GM21526 (cell line): ENCODE results near the gene KHDC4.

Experiments used
- ATAC-seq: cut with Tn5 transposase; IDR thresholded peaks from one replicate; pipeline ENCODE4 v1.9.1; 2021; ENCODE audit warnings: moderate library complexity; ENCODE audit not compliant: unreplicated experiment, low FRiP score

The KHDC4 gene

DNA sequence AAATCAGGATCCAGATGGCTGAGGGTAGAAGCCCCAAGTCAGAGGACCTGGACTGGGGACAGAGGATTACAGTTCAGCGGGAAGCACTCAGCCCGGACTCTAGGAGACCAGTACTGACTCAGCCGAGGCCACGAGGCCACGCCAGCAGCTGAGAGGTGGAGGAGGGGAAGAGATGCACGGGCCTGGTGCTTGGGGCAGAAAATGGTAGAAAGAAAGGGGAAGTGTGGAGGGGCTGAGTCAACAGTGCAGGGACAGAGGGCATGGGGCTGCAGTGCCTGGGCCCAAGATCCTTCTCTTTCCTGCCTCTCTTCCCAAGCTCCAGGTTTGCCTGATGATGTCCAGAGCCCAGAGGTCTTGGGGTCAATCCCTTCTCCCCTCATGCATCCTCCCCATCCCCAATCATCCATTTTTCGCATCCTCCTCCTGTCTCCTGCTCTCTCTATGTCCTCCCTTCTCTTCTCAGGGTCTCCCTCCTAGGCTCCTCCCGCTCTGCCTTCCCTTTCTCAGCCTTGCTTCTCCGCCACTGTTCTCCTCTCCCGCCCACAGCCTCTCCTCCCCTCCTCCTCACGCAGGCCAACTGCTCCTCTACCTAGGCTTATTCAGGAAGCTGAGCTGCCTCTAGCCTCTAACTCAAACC lies 36.4 kb upstream of the KHDC4 start:
- ATAC-seq = peak; percentile 43

- ATAC-seq = no peak
These were observed 35.2 kb upstream of the KHDC4 start for GRCh38 chr1:155969377-155969791.

GRCh38 chr1:155968670-155969069 lies 34.5 kb upstream of the KHDC4 start:
- no peak for ATAC-seq

DNA sequence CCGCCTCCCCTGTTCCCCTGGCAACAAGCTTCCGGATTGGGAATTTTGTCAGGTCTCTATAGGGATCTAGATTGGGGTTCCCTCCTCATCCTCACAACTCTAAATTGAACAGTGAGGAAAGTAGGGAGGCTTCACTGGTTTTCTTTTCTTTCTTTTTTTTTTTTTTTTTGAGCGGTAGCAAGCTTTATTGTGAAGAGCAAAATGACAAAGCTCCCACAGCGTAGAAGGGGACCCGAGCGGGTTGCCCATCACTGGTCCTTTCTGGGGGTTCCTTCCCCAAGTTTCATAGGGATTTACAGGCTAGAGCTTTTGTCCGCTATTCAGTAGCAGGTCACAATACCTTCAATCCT lies 33.8 kb upstream of the KHDC4 start:
- no peak for ATAC-seq

- ATAC-seq = no peak
These were observed 33.3 kb upstream of the KHDC4 start for GRCh38 chr1:155967341-155968050.

DNA sequence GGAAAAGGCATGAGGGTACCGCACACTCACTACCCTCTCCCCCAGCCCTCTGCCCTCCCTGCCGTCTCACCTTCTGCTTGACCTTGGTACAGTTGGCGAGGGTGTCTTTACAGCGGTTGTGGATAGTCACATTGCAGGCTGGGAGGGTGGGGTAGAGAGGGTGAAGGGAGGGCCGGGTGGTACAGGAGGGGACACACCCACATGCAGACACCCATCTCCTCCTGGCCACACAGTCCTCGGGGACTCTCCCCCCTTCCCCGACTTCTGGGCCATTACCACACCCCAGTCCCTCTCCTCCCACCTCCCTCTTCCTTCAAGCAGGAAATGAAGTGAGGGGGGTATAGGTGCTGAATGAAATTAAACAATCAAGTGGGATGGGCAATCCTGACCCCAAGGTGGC lies 32.5 kb upstream of the KHDC4 start:
- no peak for ATAC-seq

DNA sequence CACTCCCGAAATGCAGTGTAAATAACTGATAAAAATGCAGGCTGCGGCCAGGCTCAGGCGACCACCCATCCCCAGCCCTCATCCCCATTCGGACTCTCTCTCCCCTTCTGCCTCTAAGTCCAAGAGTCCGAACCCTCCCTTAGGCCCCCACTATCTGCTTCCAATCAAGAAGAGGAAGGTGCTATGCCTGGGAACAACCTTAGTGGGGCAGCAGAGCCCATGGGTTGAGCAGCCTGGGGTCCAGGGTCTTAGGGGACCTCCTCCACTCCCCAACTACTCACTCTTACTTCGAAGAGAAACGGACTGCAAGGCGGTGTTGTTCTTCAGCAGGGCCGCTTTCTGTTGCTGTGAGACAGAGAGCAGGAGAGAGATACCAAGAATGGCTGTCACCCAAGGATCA lies 31.9 kb upstream of the KHDC4 start:
- no peak for ATAC-seq

GRCh38 chr1:155964193-155964592 lies 30.0 kb upstream of the KHDC4 start:
- no peak for ATAC-seq

DNA sequence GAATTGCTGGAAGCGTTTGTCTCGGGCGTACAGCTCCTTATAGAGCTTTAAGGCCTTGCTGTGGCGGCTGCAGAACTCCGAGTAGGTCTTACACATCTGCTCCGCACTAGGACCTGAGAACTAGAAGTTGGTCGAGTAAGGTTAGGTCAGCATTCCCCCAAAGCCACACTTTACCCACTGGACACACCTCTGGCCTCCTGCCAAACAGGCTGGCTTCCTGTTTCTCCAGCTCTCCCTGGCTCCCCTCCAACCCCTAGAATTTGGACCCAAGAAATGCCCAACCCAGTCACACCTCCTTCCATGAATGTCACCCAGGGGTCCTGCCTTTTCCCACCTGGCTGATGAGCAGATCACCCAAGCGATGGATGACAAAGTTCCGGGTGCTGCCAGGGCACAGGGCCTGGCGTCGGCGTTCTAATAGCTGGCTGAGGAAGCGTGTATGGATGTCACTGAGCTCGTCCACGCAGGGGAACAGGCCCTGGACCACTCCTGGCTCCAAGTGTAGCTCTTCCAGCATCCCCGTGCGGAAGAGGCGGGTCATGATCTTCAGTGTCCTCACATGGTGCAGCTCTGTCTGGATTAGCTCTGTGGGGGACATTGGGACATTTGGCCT lies 28.5 kb upstream of the KHDC4 start:
- no peak for ATAC-seq

DNA sequence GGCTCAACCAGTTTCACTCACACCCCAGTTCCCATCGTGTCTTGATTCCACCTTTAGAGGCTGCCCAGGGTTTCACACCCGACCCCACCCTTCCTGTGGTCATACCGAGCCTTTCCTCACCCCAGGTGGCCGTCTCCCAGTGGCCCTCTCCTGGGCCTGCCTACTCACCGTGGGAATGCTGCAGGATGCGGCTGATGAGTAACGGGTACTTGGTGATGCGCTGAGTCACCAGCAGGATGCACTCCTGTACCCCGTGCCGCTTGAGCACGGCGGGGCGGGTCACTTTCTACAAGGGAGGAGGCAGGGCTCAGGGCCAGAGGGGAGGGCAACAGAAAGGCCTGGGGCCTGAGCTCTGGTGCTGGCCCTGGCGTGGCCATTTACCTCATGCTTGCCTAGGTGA lies 27.7 kb upstream of the KHDC4 start:
- ATAC-seq = no peak

DNA sequence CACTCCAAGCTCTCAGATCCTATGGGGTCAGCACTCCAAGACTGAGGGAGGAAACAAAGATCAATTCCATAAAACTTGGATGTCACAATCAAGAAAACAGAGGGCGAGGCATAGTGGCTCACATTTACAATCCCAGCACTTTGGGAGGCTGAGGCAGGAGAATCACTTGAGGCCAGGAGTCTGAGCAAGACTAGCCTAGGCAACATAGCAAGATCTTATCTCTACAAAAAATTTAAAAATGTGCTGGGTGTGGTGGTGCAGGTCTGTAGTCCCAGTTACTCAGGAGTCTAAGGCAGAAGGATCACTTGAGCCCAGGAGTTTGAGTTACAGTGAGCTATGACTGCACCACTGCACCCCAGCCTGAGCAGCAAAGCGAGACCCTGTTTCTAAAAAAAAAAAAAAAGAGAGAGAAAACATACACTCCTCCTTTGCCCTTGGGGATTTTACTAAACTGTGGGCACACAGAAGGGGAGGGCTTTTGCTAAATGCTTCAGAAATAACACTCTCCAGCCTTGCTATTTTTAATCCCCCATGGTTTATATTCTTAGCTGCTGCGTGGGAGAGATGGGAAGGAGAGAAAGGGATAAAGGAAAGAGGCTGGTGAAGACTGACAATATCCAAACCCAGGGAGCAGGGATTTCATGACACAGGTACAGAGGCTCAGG lies 26.0 kb upstream of the KHDC4 start:
- no peak for ATAC-seq

- ATAC-seq = no peak
These were observed 23.2 kb upstream of the KHDC4 start for GRCh38 chr1:155957411-155957915.

GRCh38 chr1:155954645-155955044 lies 20.4 kb upstream of the KHDC4 start:
- no peak for ATAC-seq

DNA sequence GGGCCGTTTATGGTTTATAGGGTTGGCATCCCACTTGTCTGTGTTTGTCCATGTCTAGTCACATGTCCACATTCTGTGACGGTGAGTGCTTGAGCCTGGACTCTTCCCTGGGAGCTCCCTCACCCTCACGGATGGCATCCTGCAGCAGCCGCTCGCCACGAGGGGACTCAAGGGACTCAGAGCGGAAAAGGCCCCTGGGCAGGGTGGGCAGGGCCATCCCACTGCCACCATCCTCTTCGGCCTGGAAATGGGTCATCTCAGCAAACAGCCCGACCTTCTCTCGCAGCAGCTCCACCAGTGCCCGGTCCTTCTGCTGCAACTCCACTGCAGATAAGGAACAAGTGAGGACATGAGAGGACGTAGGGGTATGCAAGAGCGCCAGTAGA lies 18.3 kb upstream of the KHDC4 start:
- no peak for ATAC-seq

- ATAC-seq = no peak
These were observed 17.7 kb upstream of the KHDC4 start for GRCh38 chr1:155951753-155952504.

DNA sequence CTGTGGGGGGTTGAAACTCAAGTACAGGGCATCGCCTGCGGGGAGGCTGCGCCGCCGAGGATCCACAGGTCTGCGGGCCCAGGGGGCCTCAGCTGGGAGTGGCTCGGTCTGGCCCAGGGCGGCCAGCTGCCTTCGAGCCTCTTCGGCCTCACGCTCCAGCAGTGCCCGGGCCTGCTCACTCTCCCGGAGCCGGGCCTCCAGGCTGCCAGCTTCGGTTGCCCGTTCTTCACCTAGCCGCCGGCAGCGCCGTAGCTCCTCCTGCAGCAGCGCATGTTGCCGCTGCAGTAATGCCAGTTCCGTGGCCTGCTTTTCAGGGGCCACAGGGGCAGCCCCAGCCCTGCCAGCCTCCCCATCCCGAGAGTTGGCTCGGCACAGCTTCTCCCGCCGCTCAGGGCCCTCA lies 16.6 kb upstream of the KHDC4 start:
- ATAC-seq = no peak

GRCh38 chr1:155947741-155948140 lies 13.5 kb upstream of the KHDC4 start:
- ATAC-seq = no peak

- ATAC-seq = no peak
These were observed 13.1 kb upstream of the KHDC4 start for GRCh38 chr1:155947292-155947691.

- peak; percentile 3 for ATAC-seq
These were observed 12.5 kb upstream of the KHDC4 start for GRCh38 chr1:155946633-155947219.

DNA sequence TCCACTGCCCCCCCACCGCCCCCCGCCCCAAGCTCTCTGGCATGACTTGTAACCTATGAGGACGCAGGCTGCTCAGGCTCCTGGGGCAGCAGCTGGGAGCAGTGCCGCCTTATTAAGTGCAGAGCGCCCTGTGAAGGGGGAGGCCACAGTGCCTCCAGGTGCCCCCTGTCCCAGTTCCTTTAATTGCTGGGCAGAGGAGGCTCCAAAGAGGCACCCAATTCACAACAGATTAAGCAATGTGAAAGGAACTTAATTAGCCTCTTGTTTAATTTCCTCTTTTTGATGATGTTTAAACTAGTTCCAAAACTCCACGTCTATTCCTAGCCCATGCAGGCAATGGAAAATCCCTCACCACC lies 10.2 kb upstream of the KHDC4 start:
- no peak for ATAC-seq
